HUES64 (cell line): ENCODE results near the gene NGEF.

Experiments
- H3K27ac ChIP-seq: 2 replicates; pipeline ENCODE4 v1.7.0; 2013; ENCODE audit warnings: low read depth, low read length, inconsistent platforms
- H3K27me3 ChIP-seq: 2 replicates; pipeline ENCODE4 v1.6.1; 2013; ENCODE audit warnings: mild to moderate bottlenecking, low read length; ENCODE audit not compliant: insufficient read depth
- H3K36me3 ChIP-seq: 2 replicates; pipeline ENCODE4 v1.6.1; 2013; ENCODE audit warnings: mild to moderate bottlenecking, low read length; ENCODE audit not compliant: insufficient read depth
- H3K4me1 ChIP-seq: 2 replicates; pipeline ENCODE4 v1.6.1; 2013; ENCODE audit warnings: mild to moderate bottlenecking, low read length, moderate library complexity; ENCODE audit not compliant: insufficient read depth
- H3K4me3 ChIP-seq: 2 replicates; pipeline ENCODE4 v1.5.1; 2013; ENCODE audit warnings: mild to moderate bottlenecking, low read length, moderate library complexity
- H3K9ac ChIP-seq: 2 replicates; pipeline ENCODE4 v1.6.1; 2013; ENCODE audit warnings: mild to moderate bottlenecking, low read depth, low read length
- H3K9me3 ChIP-seq: 2 replicates; pipeline ENCODE4 v1.6.1; 2013; ENCODE audit warnings: low read depth, low read length; ENCODE audit not compliant: insufficient read depth
- WGBS: fragments of 150-250, 120-280 bp; methylation state at CpG from one replicate; pipeline ENCODE4 v1.1.7; 2013; ENCODE audit warnings: missing lambda C conversion rate; 5-methylcytosine and 5-hydroxymethylcytosine counted together

Gene NGEF

DNA sequence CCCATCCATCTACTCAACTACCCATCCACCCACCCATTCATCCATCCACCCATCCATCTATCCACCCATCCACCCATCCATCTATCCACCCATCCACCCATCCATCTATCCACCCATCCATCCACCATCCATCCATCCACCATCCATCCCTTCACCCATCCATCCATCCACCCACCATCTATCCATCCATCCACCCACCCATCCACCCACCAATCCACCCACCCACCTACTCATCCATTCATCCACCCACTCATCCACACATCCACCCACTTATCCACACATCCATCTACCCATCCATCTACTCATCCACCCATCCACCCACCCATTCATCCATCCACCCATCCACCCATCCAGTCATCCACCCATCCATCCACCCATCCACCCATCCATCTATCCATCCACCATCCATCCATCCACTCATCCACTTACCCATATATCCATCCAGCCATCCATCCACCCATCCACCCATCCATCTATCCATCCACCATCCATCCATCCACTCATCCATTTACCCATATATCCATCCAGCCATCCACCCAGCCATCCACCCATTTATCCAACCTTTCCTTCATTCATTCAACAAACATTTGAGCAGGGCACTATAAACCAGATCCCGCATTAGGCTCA is 2.1 kb upstream of the NGEF start:
- Histone ChIP-seq H3K36me3 (no peaks in the 10 kb centered on the region), H3K27ac (no peak overlapping the region), H3K27me3 (no peaks in the 10 kb centered on the region), H3K9ac (no peak overlapping the region), H3K4me1 (no peaks in the 10 kb centered on the region), H3K4me3 (no peak overlapping the region), H3K9me3 (no peaks in the 10 kb centered on the region)
- WGBS = 93% methylated on average over 1 of the region's 1 CpG

- Histone ChIP-seq H3K36me3 (no peaks in the 10 kb centered on the region), H3K27me3 (no peaks in the 10 kb centered on the region), H3K9ac (no peak overlapping the region), H3K4me1 (no peaks in the 10 kb centered on the region), H3K9me3 (no peaks in the 10 kb centered on the region), H3K4me3 (no peak overlapping the region), H3K27ac (no peak overlapping the region)
- 100% methylated on average over 1 of the region's 1 CpG for WGBS
These were observed 594 bp upstream of the NGEF start for GRCh38 chr2:233013650-233014049.

- 89% methylated on average over 12 of the region's 12 CpGs for WGBS
- no peaks in the 10 kb centered on the region for H3K36me3 ChIP-seq
- no peak overlapping the region; the same call in 1 of the 2 replicates for H3K9ac ChIP-seq
- H3K9me3 ChIP-seq = no peaks in the 10 kb centered on the region
- H3K4me1 ChIP-seq = no peaks in the 10 kb centered on the region
- no peak overlapping the region for H3K27ac ChIP-seq
- no peak overlapping the region for H3K4me3 ChIP-seq
- H3K27me3 ChIP-seq = no peaks in the 10 kb centered on the region
These were observed 620 bp downstream of the NGEF start for GRCh38 chr2:233012301-233012971.

DNA sequence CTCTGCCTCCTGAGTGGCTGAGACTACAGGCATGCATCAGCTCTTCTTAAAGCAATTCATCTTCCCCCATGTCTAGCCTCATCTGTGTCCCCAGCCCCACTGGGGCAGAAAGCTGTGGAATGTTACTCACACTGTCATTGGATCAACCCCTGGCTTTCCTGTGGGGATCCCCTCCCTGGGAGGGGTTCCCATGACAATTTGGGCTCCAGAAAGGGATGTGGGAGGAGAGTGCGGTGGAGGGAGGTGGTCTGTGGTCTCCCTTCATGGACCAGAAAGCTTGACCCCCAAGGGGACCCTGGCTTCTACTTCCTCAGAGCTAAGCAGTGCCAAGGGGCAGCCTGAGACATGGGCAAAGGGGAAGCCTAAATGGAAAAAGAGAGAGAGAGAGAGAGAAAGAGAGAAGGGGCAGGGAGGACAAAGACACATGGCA is 1.3 kb downstream of the NGEF start:
- no peaks in the 10 kb centered on the region for H3K9me3 ChIP-seq
- H3K27me3 ChIP-seq = no peaks in the 10 kb centered on the region
- H3K9ac ChIP-seq = no peak overlapping the region; the same call in 1 of the 2 replicates
- H3K36me3 ChIP-seq = no peaks in the 10 kb centered on the region
- H3K27ac ChIP-seq = no peak overlapping the region
- H3K4me3 ChIP-seq = no peak overlapping the region
- no peaks in the 10 kb centered on the region for H3K4me1 ChIP-seq
- 95% methylated on average over 1 of the region's 1 CpG for WGBS

GRCh38 chr2:233011268-233011650 is 1.8 kb downstream of the NGEF start:
- Histone ChIP-seq H3K36me3 (no peaks in the 10 kb centered on the region), H3K4me1 (no peaks in the 10 kb centered on the region), H3K27me3 (no peaks in the 10 kb centered on the region), H3K9ac (no peak overlapping the region), H3K4me3 (no peak overlapping the region), H3K9me3 (no peaks in the 10 kb centered on the region), H3K27ac (no peak overlapping the region)
- 95% methylated on average over 6 of the region's 6 CpGs for WGBS

DNA sequence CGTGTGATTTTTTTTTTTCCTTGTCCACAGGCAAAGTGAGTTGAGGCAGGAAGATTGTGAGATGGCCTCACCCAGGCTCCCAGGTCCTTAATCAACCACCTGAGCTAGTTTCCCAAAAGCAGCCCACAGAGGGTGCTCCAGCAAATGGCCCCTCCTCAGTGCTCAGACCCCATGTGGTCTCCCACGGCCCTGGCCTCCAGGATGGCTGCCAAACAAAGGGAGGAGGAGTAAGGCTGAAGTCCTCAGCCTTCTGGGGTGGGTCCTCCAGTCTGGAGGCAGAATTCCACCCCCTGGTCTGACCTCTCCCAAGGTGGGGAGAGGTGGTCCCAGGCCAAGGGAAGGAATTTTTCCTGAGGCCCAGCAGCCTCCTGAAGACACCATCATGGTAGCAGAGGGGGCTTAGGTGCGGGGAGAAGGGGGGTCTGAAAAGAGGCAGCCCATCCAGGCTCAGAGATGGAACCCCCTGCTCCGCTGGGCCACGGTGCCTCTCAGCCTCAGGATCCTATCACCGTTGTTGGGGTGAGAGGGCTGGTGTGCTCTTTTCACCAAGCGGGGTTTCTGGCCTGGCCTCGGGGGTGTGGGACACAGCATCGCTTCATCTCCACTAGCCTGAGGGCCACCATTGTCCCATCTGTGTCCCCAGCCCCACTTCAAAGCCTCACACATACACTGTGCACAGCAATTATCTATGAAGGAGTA is 2.3 kb downstream of the NGEF start:
- H3K4me1 ChIP-seq = no peaks in the 10 kb centered on the region
- WGBS = 92% methylated on average over 9 of the region's 9 CpGs
- H3K27ac ChIP-seq = no peak overlapping the region
- no peak overlapping the region for H3K4me3 ChIP-seq
- no peaks in the 10 kb centered on the region for H3K27me3 ChIP-seq
- H3K9me3 ChIP-seq = no peaks in the 10 kb centered on the region
- H3K36me3 ChIP-seq = no peaks in the 10 kb centered on the region
- no peak overlapping the region for H3K9ac ChIP-seq

- no peaks in the 10 kb centered on the region for H3K9me3 ChIP-seq
- WGBS = 92% methylated on average over 3 of the region's 3 CpGs
These were observed 3.4 kb downstream of the NGEF start for GRCh38 chr2:233009661-233010060.

GRCh38 chr2:233007739-233008138 is 5.3 kb downstream of the NGEF start:
- Histone ChIP-seq H3K4me3 (no peak overlapping the region), H3K27me3 (no peaks in the 10 kb centered on the region), H3K9ac (no peak overlapping the region), H3K36me3 (no peaks in the 10 kb centered on the region), H3K27ac (no peak overlapping the region), H3K9me3 (no peaks in the 10 kb centered on the region), H3K4me1 (no peaks in the 10 kb centered on the region)
- WGBS = 96% methylated on average over 3 of the region's 3 CpGs

More at GRCh38 chr2:233009661-233010060, 3.4 kb downstream of the NGEF start:
- H3K27ac ChIP-seq = no peak overlapping the region
- H3K27me3 ChIP-seq = no peaks in the 10 kb centered on the region
- no peak overlapping the region for H3K9ac ChIP-seq
- no peaks in the 10 kb centered on the region for H3K36me3 ChIP-seq
- H3K4me1 ChIP-seq = no peaks in the 10 kb centered on the region
- no peak overlapping the region for H3K4me3 ChIP-seq

DNA sequence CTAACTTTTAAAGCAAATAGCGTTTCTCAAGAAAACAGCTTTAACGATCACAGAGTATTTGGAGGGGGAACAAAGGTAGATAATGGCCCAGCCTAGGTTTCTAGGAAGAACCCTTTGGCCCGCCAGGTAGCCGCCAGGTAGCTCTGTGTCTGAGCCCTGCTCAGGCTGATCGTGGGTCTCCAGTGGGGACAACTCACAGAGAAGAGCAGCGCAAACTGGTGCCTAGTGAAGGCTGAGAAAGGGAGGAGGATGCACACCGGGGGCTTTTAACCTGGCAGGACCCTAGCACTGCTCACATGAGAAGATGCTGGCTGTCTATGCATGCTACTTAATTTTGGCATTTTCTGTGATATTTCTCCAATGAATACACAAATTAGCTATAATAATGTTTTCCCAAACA is 5.8 kb downstream of the NGEF start:
- H3K27ac ChIP-seq = no peak overlapping the region
- no peak overlapping the region for H3K4me3 ChIP-seq
- WGBS = 88% methylated on average over 7 of the region's 7 CpGs
- no peak overlapping the region for H3K9ac ChIP-seq
- no peaks in the 10 kb centered on the region for H3K36me3 ChIP-seq
- no peaks in the 10 kb centered on the region for H3K9me3 ChIP-seq
- H3K4me1 ChIP-seq = no peaks in the 10 kb centered on the region
- H3K27me3 ChIP-seq = no peaks in the 10 kb centered on the region

GRCh38 chr2:233006648-233007047 is 6.4 kb downstream of the NGEF start:
- H3K9me3 ChIP-seq = no peaks in the 10 kb centered on the region
- H3K27ac ChIP-seq = no peak overlapping the region
- WGBS = 95% methylated on average over 6 of the region's 6 CpGs
- no peaks in the 10 kb centered on the region for H3K36me3 ChIP-seq
- no peaks in the 10 kb centered on the region for H3K4me1 ChIP-seq
- no peaks in the 10 kb centered on the region for H3K27me3 ChIP-seq
- H3K9ac ChIP-seq = no peak overlapping the region
- no peak overlapping the region for H3K4me3 ChIP-seq

DNA sequence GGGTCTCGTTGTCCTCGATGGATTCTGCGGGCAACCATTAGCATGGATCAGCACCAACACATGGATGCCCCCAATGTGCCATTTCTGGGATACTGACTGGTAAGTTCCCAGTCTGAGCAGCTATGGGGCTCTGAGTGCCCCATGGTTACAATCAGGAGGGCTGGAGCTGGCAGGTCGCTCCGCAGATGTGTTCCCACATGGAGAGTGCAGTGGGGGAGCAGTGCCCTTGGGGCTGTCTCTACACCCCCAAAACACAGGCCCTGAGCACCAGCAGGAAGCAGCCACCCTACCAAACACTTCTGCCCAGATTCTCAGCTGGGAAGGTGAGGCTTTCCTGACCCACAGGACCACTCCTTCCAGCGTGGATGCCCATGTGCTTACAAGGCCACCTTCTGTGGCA is 8.0 kb downstream of the NGEF start:
- H3K4me3 ChIP-seq = no peak overlapping the region
- 93% methylated on average over 6 of the region's 6 CpGs for WGBS
- H3K4me1 ChIP-seq = no peaks in the 10 kb centered on the region
- no peaks in the 10 kb centered on the region for H3K9me3 ChIP-seq
- H3K36me3 ChIP-seq = no peaks in the 10 kb centered on the region
- no peak overlapping the region for H3K9ac ChIP-seq
- H3K27ac ChIP-seq = no peak overlapping the region
- H3K27me3 ChIP-seq = no peaks in the 10 kb centered on the region
